ENCODE measurements around the gene WNT2.
A peak's percentile ranks its signal among the peaks of the same experiment; 100 is the strongest.
"Not testable (repeated sequence)": the region's sequence is repeated elsewhere in the genome, so short reads cannot be mapped to it uniquely, and the experiment has no call there.

Gene WNT2

GRCh38 chr7:117302396-117302795, 20.5 kb downstream of the WNT2 start:
- DNase-seq (ENCODE audit: low read depth) = no peak

DNA sequence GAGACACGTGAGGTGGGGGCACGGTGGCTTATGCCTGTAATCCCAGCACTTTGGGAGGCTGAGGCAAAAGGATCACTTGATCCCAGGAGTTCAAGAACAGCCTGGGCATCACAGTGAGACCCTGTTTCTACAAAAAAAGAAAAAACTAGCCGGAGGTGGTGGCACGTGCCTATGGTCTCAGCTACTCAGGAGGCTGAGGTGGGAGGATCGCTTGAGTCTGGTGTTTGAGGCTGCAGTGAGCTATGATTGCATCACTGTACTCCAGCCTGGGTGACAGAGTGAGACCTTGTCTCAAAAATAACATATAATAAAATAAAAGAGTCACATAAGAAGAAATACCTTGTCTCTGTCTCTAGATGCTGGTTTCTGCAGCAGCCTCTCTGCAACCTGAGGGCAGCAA, 22.4 kb downstream of the WNT2 start:
- DNase-seq (ENCODE audit: low read depth) = not testable (repeated sequence)

DNA sequence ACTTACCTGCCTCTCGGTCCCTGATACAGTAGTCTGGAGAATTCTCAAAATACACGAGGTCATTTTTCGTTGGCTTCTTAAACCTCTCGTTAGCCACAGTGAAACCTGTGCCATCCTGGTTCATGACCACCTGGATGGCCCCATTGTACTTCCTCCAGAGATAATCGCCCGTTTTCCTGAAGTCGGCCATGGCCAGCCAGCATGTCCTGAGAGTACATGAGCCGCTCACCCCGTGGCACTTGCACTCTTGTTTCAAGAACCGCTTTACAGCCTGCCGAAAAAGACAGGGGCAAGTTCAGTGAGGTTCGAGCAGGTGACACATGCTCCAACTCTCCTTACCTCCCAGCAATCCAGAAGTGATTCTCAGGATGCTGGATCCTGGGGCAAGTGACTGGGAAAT, 25.3 kb downstream of the WNT2 start:
- no peak for DNase-seq (ENCODE audit: low read depth)

DNA sequence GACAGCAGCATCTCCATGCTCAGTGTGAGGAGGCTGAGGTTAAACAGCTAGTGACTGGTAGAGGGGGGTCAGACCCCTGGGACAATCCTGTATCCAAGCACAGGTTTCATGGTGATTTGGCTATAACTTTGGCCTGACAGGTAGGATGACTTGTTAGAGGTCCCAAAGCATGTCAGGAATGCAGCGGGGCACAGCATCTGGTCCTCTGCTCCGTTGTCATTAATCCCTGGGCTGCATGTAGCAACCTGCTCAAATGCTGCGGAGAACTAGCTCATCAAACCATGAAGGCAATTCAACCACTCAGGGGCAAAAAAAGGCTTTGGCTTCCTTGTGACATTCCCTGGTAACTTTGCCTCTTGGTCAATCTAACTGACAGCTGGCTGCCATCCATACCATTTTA, 26.8 kb downstream of the WNT2 start:
- no peak for DNase-seq (ENCODE audit: low read depth)

- no peak for DNase-seq (ENCODE audit: low read depth)
Observed at GRCh38 chr7:117285826-117286225, 37.0 kb downstream of the WNT2 start.

DNA sequence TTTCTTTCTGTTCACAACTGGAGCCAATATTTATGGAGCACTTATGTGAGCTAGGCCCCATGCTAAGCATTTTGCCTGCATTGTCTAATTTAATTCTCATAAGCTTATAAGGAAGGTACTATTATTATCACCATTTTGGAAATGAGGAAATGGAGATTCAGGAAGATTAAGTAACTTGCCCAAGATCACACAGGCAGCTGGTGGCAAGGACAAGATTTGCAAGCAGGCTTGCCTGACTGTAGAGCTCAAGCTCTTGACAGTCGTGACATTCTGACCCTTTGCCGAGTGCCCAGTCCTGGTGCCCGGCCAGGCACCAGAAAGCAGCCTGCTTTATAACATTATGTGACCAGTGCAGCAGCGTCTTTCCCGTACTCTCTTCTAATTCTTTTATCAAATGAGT, 38.2 kb downstream of the WNT2 start:
- no peak for DNase-seq (ENCODE audit: low read depth)

DNA sequence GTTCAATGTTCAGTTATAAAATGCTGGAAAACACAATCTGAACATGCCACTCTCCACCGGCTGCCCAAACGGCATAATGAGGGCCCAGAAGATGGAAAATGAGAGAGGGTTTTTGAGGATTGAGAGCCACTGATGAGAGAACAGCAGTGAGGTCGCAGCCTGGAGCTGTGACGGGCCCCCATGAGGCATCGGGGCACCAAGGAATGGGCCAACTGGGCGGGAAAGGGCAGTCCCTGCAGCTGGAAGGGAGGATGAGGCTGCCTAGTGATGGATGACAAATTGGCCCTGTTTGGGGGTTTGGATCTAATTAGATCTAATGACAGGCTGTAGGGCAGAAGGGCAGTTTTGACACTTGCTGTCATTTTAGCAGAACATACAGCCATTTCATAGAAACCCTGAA, 39.1 kb downstream of the WNT2 start:
- no peak for DNase-seq (ENCODE audit: low read depth)

GRCh38 chr7:117283371-117283770, 39.5 kb downstream of the WNT2 start:
- DNase-seq (ENCODE audit: low read depth) = peak; percentile 91

DNA sequence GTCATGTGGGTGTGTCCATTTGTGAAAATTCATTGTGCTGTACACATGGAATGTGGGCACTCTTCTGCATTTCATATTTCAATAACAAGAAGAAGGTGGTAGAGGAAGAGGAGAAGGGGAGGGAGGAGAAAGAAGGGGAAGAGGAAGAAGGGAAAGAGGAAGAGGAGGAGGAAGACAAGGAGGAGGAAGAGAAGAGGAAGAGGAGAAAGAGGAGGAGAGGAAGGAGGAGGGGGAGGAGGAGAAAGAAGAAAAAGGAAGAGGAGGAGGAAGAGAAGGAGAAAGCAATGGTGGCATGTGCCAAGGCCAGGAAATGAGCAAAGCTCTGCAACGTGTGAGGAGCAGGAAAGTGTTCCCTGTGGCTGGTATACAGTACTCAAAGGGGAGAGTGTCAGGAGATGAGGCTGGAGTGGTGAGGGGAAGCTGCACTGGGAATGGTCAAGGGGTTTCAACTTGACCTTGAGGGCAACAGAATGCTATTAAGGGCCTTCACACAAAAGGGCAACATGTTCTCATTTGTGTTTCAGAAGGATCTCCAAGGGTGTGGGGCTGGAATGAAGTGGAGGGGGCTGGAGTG, 40.5 kb downstream of the WNT2 start:
- DNase-seq (ENCODE audit: low read depth) = no peak

DNA sequence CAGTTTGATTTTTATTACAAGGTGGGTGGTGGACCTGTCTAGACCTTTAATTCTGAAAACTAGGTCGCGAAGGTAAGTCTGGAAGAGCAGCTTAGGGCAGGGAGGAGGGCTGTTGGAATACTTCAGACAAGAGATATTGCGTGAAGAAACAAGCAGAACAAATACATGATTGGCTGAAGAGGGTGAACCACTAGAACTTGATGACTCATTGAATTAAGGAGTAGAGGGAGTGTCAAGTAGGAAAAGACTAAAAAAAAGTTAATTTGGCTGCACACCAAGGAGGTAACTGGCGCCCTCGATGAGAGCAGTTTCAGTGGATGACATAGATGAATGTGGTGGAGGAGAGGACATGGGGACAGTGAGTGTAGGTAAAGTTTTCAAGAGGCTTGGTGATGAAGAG, 41.3 kb downstream of the WNT2 start:
- DNase-seq (ENCODE audit: low read depth) = no peak

DNA sequence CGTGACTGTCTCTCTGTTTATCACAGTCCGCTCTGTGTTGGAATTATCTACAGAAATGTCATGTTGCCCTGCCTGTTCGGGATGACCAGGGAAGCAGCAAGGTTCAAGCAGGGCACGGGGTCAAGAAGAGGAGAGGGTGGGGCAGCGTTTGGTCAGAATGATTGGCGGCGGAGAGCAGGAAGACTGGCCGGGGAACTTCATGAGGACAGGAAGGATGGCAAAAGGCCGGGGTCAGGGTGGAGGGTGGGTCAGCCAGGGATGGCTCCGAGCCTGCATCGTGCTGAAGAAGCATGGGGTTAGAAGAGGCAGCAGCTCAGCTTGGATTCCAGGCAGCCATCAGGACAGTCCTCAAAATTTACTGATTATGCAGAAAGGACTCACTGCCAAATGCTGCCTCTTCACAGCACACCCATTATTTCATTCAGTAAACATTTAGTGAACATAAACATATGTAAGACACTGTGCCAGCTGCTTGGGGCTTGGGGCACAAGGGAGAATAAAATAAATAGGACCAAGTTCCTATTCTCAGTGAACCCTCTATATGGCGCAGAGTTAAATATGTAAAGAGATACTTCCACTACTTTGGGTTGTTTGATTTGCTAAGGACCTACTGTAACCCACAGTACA, 42.8 kb downstream of the WNT2 start:
- no peak for DNase-seq (ENCODE audit: low read depth)

DNA sequence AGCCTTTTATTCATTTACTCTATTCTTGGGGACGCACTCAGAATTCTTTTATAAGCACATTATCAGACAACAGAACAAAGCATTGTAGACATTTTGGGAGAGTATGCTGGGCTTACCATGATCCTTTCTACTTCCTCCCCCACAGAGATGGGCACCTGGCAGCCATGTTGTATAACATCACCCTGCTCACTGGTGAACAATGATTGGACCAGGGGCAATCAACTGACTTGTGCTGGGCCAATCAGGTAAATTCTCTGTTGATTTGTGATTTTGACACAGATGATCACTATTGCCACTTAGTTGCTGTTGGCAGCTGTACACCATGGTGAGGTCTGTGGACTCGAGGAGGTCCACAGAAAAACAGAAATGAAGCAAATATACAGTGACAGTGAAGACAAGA, 43.7 kb downstream of the WNT2 start:
- DNase-seq (ENCODE audit: low read depth) = no peak

GRCh38 chr7:117278040-117278439, 44.8 kb downstream of the WNT2 start:
- no peak for DNase-seq (ENCODE audit: low read depth)

DNA sequence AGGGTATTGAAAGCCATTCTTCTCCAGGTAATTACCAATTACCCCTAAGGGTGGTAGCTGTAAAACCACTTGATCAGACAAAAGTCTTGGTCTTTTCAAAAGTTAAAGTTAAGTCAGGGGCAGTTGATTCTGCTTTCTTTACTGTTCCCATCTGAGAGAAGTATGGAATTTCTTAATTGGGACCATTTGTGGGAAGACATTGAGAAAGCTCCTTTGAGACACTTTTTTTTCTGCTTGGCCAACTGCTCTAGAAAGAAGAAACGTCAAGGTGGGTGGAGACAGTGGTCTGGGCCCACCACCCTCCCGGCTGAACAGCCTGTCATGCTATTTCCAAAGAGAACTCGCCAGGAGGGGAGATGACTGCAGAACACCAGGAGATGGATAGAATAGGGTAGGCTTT, 45.3 kb downstream of the WNT2 start:
- no peak for DNase-seq (ENCODE audit: low read depth)

- no peak for DNase-seq (ENCODE audit: low read depth)
Observed at GRCh38 chr7:117274951-117275350, 47.9 kb downstream of the WNT2 start.

- no peak for DNase-seq (ENCODE audit: low read depth)
Observed at GRCh38 chr7:117273814-117274225, 49.0 kb downstream of the WNT2 start.

GRCh38 chr7:117273325-117273724, 49.5 kb downstream of the WNT2 start:
- DNase-seq (ENCODE audit: low read depth) = no peak

DNA sequence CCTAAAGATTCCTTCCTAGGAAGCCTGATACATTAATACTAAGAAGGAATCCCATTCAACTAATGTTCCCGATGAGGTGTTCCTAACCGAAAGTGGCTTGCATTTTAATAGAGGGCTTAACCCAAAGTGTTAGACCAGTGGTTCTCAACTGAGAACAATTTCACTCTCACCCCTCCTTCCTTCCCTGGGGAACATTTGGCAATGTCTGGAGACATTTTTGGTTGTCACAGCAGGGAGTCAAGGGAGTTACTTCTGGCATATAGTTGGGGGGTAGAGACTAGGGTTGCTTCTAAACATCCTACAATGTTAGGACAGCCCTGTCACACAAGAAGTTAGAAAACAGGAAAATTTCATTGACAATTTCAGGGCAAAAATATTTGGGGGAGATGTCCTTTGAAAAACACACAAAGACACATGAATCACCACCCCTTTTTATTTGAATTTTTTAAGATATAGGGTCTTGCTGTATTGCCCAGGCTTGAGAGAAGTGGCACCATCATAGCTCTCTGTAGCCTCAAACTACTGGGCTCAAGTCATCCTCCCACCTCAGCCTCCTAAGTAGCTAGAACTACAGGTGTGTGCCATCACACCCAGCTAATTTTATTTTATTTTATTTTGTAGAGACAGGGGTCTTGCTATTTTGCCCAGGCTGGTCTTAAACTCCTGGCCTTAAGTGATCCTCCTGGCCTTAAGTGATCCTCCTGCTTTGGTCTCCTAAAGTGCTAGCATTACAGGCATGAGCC, 50.7 kb downstream of the WNT2 start:
- no peak for DNase-seq (ENCODE audit: low read depth)

DNA sequence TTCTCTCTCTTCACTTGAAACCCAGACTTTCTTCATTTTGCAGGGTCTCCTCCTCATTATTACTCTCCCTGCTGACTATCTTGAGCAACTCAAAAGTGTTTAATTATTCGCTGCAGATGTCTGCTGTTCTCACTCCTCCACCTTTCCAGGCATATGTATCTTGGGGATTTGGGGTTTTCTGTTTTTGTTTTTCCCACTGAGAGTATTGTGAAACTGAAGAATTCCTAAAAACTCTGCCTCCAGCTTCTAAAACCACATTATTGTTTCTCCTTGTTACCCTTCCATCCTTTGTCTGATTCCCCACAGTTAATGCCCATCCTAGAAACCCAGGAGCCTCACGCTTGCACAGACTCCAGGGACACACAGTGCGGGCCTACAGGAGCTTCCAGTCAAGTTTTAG, 51.3 kb downstream of the WNT2 start:
- DNase-seq (ENCODE audit: low read depth) = no peak

DNA sequence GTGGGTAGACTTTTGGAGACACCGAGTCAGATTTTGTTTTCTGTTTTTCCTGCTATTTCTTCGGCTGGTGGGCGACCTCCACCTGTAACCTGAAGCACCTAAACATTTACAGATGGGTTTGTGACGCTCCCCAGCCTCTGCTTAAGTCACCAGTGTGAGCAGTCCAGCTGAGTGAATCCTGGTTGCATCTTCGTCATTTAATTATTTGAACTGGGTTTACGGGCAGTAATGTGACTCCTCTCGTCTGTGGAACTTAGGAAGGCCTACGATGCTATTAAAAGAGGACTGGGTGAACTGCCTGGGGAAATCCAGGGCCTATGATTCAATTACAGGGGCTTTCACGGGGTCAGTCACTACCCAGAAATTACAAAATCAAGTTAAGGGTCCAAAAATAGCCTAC, 52.5 kb downstream of the WNT2 start:
- DNase-seq (ENCODE audit: low read depth) = peak; percentile 42

GRCh38 chr7:117269886-117270285, 53.0 kb downstream of the WNT2 start:
- peak; percentile 87 for DNase-seq (ENCODE audit: low read depth)

DNA sequence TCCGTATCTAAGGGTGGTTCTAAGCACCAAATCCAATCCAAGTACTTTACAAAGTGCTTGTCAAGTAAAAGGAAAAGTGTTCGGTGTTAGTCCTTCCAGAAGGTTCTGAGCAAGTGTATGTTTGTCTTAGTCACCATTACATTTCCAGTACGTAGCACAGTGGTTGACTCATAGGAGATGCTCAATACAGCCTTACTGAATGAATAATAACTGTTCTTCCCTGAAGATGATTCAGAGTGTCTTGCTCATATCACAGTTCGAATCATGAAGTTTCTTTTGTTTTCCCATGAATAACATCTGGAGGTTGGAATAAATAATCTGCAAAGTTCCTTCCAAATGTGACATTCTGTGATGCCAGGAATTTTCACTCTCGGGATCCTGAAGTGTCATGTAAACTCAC, 53.4 kb downstream of the WNT2 start:
- DNase-seq (ENCODE audit: low read depth) = peak; percentile 96

- no peak for DNase-seq (ENCODE audit: low read depth)
Observed at GRCh38 chr7:117264716-117265115, 58.1 kb downstream of the WNT2 start.

DNA sequence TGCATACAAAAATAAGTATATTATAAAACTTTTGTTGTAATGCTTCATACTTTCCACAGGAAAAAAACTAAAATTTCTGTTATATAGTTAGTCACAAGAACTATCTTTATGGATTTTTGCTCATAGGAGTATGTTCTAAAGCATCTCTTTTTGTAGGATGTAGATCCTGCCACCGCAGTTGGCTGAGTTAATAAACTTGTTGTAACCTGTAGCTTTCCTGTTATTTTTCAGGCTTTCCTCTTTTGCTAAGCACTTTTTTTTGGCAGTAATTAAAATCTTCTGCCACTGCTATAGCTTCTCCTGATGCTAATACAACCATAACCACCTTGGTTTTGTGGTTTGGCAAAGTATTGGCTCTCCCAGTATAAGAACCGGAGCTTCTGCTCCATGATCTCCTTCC, 60.3 kb downstream of the WNT2 start:
- DNase-seq (ENCODE audit: low read depth) = no peak
